PC-9 (cell line): ENCODE data around the gene PTGDS.

Experiments
- EZH2 ChIP-seq: fragments of 200-600 bp; sonication (generic); IDR thresholded peaks from 2 replicates; pipeline ENCODE4 v1.8.0; 2017; ENCODE audit warnings: antibody characterized with exemption, low read depth
- TF ChIP-seq, protein P1 (sequence below): fragments of 200-600 bp; sonication (generic); conservative IDR thresholded peaks from 2 replicates; pipeline ENCODE4 v1.6.1; 2017; ENCODE audit warnings: mixed run types, antibody characterized with exemption, mild to moderate bottlenecking, moderate library complexity

- TF ChIP-seq, protein P1, sequence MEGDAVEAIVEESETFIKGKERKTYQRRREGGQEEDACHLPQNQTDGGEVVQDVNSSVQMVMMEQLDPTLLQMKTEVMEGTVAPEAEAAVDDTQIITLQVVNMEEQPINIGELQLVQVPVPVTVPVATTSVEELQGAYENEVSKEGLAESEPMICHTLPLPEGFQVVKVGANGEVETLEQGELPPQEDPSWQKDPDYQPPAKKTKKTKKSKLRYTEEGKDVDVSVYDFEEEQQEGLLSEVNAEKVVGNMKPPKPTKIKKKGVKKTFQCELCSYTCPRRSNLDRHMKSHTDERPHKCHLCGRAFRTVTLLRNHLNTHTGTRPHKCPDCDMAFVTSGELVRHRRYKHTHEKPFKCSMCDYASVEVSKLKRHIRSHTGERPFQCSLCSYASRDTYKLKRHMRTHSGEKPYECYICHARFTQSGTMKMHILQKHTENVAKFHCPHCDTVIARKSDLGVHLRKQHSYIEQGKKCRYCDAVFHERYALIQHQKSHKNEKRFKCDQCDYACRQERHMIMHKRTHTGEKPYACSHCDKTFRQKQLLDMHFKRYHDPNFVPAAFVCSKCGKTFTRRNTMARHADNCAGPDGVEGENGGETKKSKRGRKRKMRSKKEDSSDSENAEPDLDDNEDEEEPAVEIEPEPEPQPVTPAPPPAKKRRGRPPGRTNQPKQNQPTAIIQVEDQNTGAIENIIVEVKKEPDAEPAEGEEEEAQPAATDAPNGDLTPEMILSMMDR = no peak
- no peak for TF ChIP-seq EZH2
Observed at GRCh38 chr9:137016436-137016835, 39.1 kb downstream of the PTGDS start.
